ENCODE data around the gene TMEM179. TPM values are rescaled to one million over a fixed set of nuclear protein-coding genes. Genes with fewer than 3 reads are reported as not detected.
A peak's percentile ranks its signal among the peaks of the same experiment; 100 is the strongest.

Gene TMEM179
- total RNA-seq, 1 experiment from 2014 or later = 11.4 TPM

GRCh38 chr14:104545151-104545941 lies 59.2 kb downstream of the TMEM179 start:
- peaks cover 0 to 5% of the 10 kb centered on the region in 2 experiments; a peak in 1 of 5 replicates for H3K9me3 Mint-ChIP-seq
- peaks cover 10% of the 10 kb centered on the region for H3K27me3 Mint-ChIP-seq (ENCODE audit: low read depth)

More at GRCh38 chr14:104545151-104545941, 59.2 kb downstream of the TMEM179 start:
- H3K36me3 Mint-ChIP-seq (ENCODE audit: insufficient read depth in 1 of 3, low read depth in 3 of 3) = peaks cover 0 to 3% (median 0%) of the 10 kb centered on the region in 3 experiments; a peak in 1 of 7 replicates
- no peak overlapping the region for H3K27ac Mint-ChIP-seq
- no peaks in the 10 kb centered on the region for H3K79me2 ChIP-seq (ENCODE audit: insufficient read depth, low read length)
- no peak overlapping the region for H3K9ac ChIP-seq (ENCODE audit: extremely low read depth, insufficient read length, low read length)
- H3K4me2 ChIP-seq (ENCODE audit: insufficient read depth, insufficient read length, low read length) = no peak overlapping the region
- H2BK15ac ChIP-seq (ENCODE audit: low read depth, low read length) = no peak overlapping the region
- no peak overlapping the region for H3K56ac ChIP-seq (ENCODE audit: insufficient read length, low read depth, low read length)
- no peak overlapping the region for H3K18ac ChIP-seq (ENCODE audit: insufficient read length, low read depth, low read length)
- H3K4me1 ChIP-seq (ENCODE audit: insufficient read depth, low read length) = no peaks in the 10 kb centered on the region
- no peak overlapping the region for H4K5ac ChIP-seq (ENCODE audit: insufficient read length, low read depth, low read length)
- H2AFZ ChIP-seq (ENCODE audit: low read length) = no peak overlapping the region
- no peak overlapping the region for H2BK20ac ChIP-seq (ENCODE audit: low read depth, low read length, poor library complexity, severe bottlenecking)
- no peak for TF ChIP-seq CTCF (conservative IDR thresholded peaks at IDR 0.05)
- DNase-seq = peak; percentile 26
- no peak overlapping the region for H3K14ac ChIP-seq (ENCODE audit: insufficient read depth, low read length)
- no peaks in the 10 kb centered on the region for H3K79me1 ChIP-seq (ENCODE audit: insufficient read depth, low read depth, low read length, poor library complexity, severe bottlenecking)
- H3K4me1 Mint-ChIP-seq = peaks cover 17 to 23% of the 10 kb centered on the region in 2 experiments
- H3K27ac ChIP-seq (ENCODE audit: insufficient read length, low read depth, low read length) = no peak overlapping the region
- H2BK12ac ChIP-seq (ENCODE audit: insufficient read length, low read depth, low read length) = no peak overlapping the region
- no CpG with 5 or more reads among the region's 32 CpGs for WGBS (ENCODE audit: extremely low coverage, insufficient read length, low lambda C conversion rate)
- H3K27me3 ChIP-seq (ENCODE audit: insufficient read depth, low read length) = no peaks in the 10 kb centered on the region
- no peak overlapping the region for H3K4ac ChIP-seq (ENCODE audit: low read depth, low read length)
- H3K23ac ChIP-seq (ENCODE audit: insufficient read length, low read depth, low read length) = no peak overlapping the region
- H4K8ac ChIP-seq (replicated peaks; ENCODE audit: insufficient read length, low read depth, low read length) = no peak overlapping the region
- H3K23me2 ChIP-seq (ENCODE audit: insufficient read length, low read depth, low read length, poor library complexity, severe bottlenecking) = no peaks in the 10 kb centered on the region
- no peak overlapping the region for H2AK5ac ChIP-seq (ENCODE audit: insufficient read length, low read length)
- no peak overlapping the region for H2BK120ac ChIP-seq (ENCODE audit: low read depth, low read length, poor library complexity, severe bottlenecking)
- no peak overlapping the region for H4K91ac ChIP-seq (ENCODE audit: insufficient read length, low read depth, low read length)
- no peak overlapping the region for H3T11ph ChIP-seq (ENCODE audit: low read length)
- H2BK5ac ChIP-seq (ENCODE audit: insufficient read length, low read length) = no peak overlapping the region
- no peaks in the 10 kb centered on the region for H4K20me1 ChIP-seq (ENCODE audit: control insufficient read depth, insufficient read depth, insufficient read length)
- no peaks in the 10 kb centered on the region for H3K9me3 ChIP-seq (ENCODE audit: control insufficient read depth, low read depth, low read length)
- H3K4me3 Mint-ChIP-seq = no peak overlapping the region

All from H9 (cell line).